Breast epithelium (tissue), 4 donors: ENCODE data around the gene AHNAK2. TPM values are rescaled to one million over a fixed set of nuclear protein-coding genes. Genes with fewer than 3 reads are reported as not detected.

Source experiments
- DNase-seq, 2 donors: peaks; one replicate each; pipeline ENCODE4 v3.0.0-alpha.2; 2019; ENCODE audit warnings: low spot score in 2 of 2
- H3K27ac ChIP-seq, 2 donors: fragments of 200-600 bp; sonication (generic) in 1 of 2; one replicate each; pipeline ENCODE4 v1.5.1; 2016 to 2019; ENCODE audit warnings: mild to moderate bottlenecking in 1 of 2
- H3K27me3 ChIP-seq, 2 donors: fragments of 200-600 bp; sonication (generic) in 1 of 2; one replicate each; pipeline versions ENCODE4 v1.5.1 to v1.6.0; 2017 to 2019; ENCODE audit warnings: control low read depth in 1 of 2, mild to moderate bottlenecking in 1 of 2
- H3K36me3 ChIP-seq: fragments of 200-600 bp; one replicate; pipeline ENCODE4 v1.5.1; 2019
- H3K4me1 ChIP-seq, 2 donors: fragments of 200-600 bp; sonication (generic); one replicate each; pipeline ENCODE4 v1.5.1; 2016 to 2019; ENCODE audit warnings: control low read depth in 1 of 2
- H3K4me3 ChIP-seq, 3 donors: fragments of 200-600 bp; sonication (generic); 1 replicate in 2 of 3; 2 replicates in 1 of 3; pipeline ENCODE4 v1.5.1; 2016 to 2019; ENCODE audit warnings: mild to moderate bottlenecking in 3 of 3, moderate library complexity in 2 of 3
- H3K9me3 ChIP-seq, 2 donors: fragments of 200-600 bp; sonication (generic) in 1 of 2; one replicate each; pipeline ENCODE4 v1.5.1; 2016 to 2019; ENCODE audit warnings: control low read depth in 1 of 2
- CTCF ChIP-seq, 3 donors: fragments of 450-650 bp; IDR thresholded peaks; one replicate each; pipeline ENCODE4 v1.5.1; 2016 to 2017; ENCODE audit warnings: antibody characterized with exemption in 3 of 3, mild to moderate bottlenecking in 3 of 3, moderate library complexity in 3 of 3
- POLR2A ChIP-seq: fragments of 450-650 bp; IDR thresholded peaks from one replicate; pipeline ENCODE4 v1.6.1; 2016; ENCODE audit warnings: antibody characterized with exemption, mild to moderate bottlenecking, moderate library complexity
- POLR2AphosphoS5 ChIP-seq, 3 donors: sonication (generic); formaldehyde crosslinking; IDR thresholded peaks; one replicate each; pipeline ENCODE4 v1.6.1; 2017; ENCODE audit warnings: antibody characterized with exemption in 3 of 3
- intact Hi-C: fragments of 100-400 bp; cut with DNase I; formaldehyde crosslinking; loops from one replicate; pipeline ENCODE4 v1.15.1; 2023; ENCODE audit warnings: low total_unique reads
- total RNA-seq, 3 donors: library from RNA; depleted of rRNA; stranded (reverse); fragments of >200 nt; gene quantifications; one replicate each; pipeline ENCODE4 v1.1.0, GENCODE V29; 2016

The AHNAK2 gene
- total RNA-seq, 3 donors from 2014 or later = 15.1 to 46.7 (median 19.3) TPM

- peak in 1 of 2 donors; percentile 44 for DNase-seq
- H3K36me3 ChIP-seq = no peaks in the 10 kb centered on the region
- intact Hi-C loops = loop anchor here (5.0 kb wide), 1 partner anchor 41 kb away; no protein-coding TSS in a partner anchor
- no peak overlapping the region for H3K27ac ChIP-seq
- H3K9me3 ChIP-seq = no peaks in the 10 kb centered on the region
- no peak overlapping the region for H3K4me3 ChIP-seq
- no peaks in the 10 kb centered on the region for H3K27me3 ChIP-seq
- H3K4me1 ChIP-seq = no peaks in the 10 kb centered on the region
- no peak for TF ChIP-seq POLR2A
- TF ChIP-seq POLR2AphosphoS5 (IDR thresholded peaks at IDR 0.05) = no peak
- no peak for TF ChIP-seq CTCF (IDR thresholded peaks at IDR 0.05)
Observed at GRCh38 chr14:104931304-104931770, 46.8 kb downstream of the AHNAK2 start.

GRCh38 chr14:104930526-104931303 is 47.5 kb downstream of the AHNAK2 start:
- no peak overlapping the region for H3K27ac ChIP-seq
- TF ChIP-seq POLR2AphosphoS5 (IDR thresholded peaks at IDR 0.05) (no peak), POLR2A (no peak), CTCF (IDR thresholded peaks at IDR 0.05) (no peak)
- H3K27me3 ChIP-seq = no peaks in the 10 kb centered on the region
- no peaks in the 10 kb centered on the region for H3K4me1 ChIP-seq
- H3K9me3 ChIP-seq = no peaks in the 10 kb centered on the region
- peak in 1 of 2 donors; percentile 36 for DNase-seq
- intact Hi-C loops = loop anchor here (5.0 kb wide), 1 partner anchor 42 kb away; no protein-coding TSS in a partner anchor
- H3K4me3 ChIP-seq = no peak overlapping the region
- H3K36me3 ChIP-seq = no peaks in the 10 kb centered on the region

- Histone ChIP-seq H3K36me3 (no peaks in the 10 kb centered on the region), H3K4me1 (no peaks in the 10 kb centered on the region), H3K27me3 (no peaks in the 10 kb centered on the region), H3K27ac (no peak overlapping the region), H3K4me3 (no peak overlapping the region), H3K9me3 (no peaks in the 10 kb centered on the region)
- DNase-seq = peak in 1 of 2 donors; percentile 43
- TF ChIP-seq POLR2A (no peak), POLR2AphosphoS5 (IDR thresholded peaks at IDR 0.05) (no peak), CTCF (IDR thresholded peaks at IDR 0.05) (no peak)
- intact Hi-C loops = loop anchor here (5.0 kb wide), 1 partner anchor 43 kb away; no protein-coding TSS in a partner anchor
Observed at GRCh38 chr14:104929268-104930230, 48.6 kb downstream of the AHNAK2 start.

GRCh38 chr14:104928391-104929133 is 49.6 kb downstream of the AHNAK2 start:
- intact Hi-C loops = no loop called here
- DNase-seq = peak in 1 of 2 donors; percentile 49
- no peak for TF ChIP-seq POLR2A
- no peaks in the 10 kb centered on the region for H3K27me3 ChIP-seq
- no peaks in the 10 kb centered on the region for H3K4me1 ChIP-seq
- H3K36me3 ChIP-seq = no peaks in the 10 kb centered on the region
- H3K27ac ChIP-seq = no peak overlapping the region
- H3K9me3 ChIP-seq = peaks cover 0 to 7% of the 10 kb centered on the region in 2 donors
- no peak overlapping the region for H3K4me3 ChIP-seq

- no peak for DNase-seq
- Histone ChIP-seq H3K4me3 (no peak overlapping the region), H3K36me3 (no peaks in the 10 kb centered on the region), H3K4me1 (no peaks in the 10 kb centered on the region), H3K9me3 (peaks cover 0 to 7% of the 10 kb centered on the region in 2 donors), H3K27ac (no peak overlapping the region), H3K27me3 (no peaks in the 10 kb centered on the region)
- intact Hi-C loops = no loop called here
- TF ChIP-seq CTCF (IDR thresholded peaks at IDR 0.05) (no peak), POLR2A (no peak), POLR2AphosphoS5 (IDR thresholded peaks at IDR 0.05) (no peak)
Observed at GRCh38 chr14:104927901-104928300, 50.3 kb downstream of the AHNAK2 start.
